Stimulated activated naive CD4-positive, alpha-beta T cell treated with Interleukin-2 at 50 U/mL for 16 hours (primary cell): ENCODE data around the gene SH3RF1.

Experiments
- DNase-seq: peaks from one replicate; lab custom pipeline; 2025; lab: John Stamatoyannopoulos, UW

The SH3RF1 gene

DNA sequence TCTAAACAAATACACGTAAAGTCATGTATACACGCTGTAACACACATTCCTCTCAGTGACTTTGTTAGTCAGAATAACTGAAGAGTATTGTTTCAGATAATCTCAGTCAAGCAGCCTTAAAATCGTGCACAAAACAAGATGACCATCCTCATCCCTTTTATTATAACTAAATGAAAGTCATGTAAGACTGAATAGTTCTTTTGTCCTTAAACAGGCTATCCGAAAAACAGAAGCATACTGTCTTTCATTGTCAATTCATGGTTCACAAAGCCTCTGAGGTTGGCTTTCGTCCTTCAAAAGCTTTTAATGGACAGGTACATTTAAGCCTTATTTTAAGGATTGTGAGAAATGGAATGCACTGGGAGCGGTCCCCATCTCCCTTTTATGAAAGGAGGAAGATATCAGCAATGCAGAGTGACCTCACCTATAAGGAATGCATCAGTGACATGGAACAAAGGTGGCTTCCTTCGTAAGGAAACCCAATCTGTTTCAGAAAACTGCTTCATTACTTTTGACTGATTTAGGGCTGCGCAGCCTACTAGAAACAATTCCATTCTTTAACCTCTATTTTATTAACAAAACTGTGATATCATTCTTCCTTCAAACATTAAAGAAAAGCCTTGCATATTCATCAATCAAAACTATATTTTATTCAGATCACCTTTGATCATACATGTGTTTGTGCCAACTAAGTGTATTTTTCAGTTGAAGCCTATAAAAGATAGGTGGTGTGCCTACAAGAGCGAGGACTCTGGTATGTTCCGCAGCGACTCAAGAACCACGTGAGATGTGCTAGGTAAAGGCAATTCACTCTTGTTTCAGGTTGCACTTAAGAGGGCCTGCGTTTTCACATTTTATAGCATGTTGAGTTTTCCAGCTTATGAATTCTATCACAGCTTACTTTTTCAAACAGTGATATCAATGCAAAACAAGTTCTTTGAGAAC, 19.2 kb downstream of the SH3RF1 start:
- no peak for DNase-seq

DNA sequence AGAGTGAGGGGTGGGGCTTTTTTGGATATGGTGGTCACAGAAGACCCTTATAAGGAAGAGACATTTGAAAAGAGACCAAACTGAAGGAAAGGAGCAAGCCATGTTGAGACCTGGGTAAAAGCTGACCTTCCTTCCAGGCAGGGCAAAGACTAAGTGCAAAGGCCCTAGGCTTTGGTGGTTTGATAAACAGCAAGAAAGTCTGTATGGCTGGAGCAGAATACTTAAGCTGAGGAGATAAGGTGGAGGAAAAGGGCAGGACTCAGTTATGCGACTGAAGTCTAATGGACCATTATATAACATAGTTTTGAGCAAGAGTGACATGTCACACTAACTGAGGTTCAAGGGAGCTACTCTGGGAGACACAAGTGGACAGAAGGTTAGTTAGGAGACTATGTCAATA, 20.0 kb downstream of the SH3RF1 start:
- DNase-seq, result no peak

DNA sequence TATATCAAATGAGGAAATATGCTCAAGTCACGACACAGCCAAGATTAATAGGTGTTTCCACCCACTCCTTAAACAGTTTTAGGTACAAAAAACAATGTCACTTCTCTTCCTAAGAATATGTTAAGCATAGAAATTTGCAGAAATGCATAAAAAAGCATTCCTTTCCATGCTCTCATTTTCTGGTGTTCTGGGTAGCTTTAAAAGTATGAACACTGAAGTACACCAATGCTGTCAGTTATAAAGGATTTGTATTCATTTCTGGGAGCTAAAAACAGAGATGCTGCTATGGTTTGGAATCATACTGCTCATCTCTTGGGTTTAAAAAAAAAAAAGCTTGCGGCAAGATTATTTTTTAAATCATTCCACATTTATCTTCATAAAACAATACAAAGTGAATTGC, 20.8 kb downstream of the SH3RF1 start:
- no peak for DNase-seq

DNA sequence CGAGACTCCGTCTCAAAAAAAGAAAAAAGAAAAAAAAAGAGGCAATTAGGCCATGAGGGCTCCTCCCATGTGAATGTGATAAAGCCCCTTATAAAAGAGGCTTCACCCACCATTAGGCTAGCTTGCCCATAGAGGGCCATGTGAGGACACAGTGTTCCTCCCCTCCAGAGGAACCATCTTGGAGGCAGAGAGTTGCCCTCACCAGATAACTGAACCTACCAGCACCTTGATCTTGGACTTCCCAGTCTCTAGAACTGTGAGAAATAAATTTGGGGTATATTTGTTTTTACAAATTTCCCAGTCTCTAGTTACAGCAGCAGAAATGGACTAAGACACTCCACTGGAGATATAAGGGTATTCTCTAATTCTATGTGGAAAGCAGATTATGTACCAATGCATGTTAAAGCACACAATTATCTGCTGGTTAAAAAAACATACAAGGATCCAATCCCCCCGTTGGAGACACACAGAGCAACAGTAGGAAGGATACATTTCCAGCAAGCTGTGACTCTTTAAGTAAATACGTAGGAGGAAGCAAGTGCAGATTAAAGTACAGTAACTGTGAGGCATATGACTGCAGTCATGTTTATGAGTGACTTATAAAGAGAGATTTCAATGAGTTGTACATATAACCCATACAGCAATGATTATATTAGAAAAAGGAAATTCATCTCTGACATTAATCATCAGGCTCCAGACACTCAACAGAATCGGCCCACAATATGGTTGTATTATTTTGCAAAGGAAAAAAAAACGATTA, 21.4 kb downstream of the SH3RF1 start:
- no peak for DNase-seq

DNA sequence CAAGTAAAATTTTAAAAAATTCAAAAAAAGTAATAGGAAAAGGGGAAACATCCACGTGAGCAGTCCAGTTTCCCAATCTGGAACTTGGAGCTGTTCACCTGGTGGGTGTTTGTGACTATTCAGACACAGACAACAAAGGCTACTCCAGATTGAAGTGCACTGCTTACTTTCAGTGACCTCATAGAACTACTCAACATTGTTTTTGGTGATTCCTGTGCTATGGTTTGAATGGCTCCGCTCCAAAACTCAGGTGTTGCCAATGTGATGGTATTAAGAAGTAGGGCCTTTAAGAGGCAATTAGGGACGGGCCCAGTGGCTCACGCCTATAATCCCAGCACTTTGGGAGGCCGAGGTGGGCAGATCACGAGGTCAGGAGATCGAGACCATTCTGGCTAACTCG, 22.1 kb downstream of the SH3RF1 start:
- DNase-seq, result no peak

DNA sequence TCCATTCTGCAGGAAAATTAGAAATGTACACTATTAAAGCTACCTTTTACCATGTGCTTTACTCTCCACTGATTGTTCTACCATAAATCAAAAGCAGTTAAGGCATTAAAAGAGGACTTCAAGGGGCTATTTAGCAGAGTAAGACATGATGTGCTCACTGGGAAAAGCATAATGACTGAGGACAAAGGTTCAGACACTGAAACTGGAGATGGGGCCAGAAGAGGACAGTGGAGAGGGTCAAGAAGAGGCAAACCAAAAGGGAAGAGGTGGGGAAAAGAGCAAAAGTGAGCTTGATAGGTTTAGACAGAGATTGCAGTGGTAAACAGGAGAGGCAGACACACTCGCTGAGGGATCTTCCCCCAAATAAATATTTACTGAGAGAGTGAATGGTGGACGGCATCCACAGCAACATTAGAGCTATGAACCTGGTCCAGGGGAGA, 23.8 kb downstream of the SH3RF1 start:
- no peak for DNase-seq

DNA sequence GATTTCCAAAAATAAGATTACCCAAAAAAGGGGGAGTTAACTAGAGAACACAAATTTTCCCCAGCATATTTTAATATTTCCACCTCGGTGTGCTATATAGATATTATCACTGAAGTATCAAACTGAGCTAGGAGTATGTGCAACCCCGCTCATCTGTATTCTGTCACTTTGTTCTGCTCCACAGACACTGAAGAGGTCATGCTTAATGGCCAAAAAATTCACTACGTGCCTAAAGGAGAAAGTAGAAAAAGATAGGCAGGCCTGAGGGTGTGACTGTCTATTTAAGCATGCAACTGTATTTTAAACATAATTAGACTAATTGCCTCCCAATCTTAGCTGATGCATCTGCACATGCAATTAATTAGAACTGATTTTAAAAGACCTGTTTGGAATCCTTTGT, 24.5 kb downstream of the SH3RF1 start:
- no peak for DNase-seq

DNA sequence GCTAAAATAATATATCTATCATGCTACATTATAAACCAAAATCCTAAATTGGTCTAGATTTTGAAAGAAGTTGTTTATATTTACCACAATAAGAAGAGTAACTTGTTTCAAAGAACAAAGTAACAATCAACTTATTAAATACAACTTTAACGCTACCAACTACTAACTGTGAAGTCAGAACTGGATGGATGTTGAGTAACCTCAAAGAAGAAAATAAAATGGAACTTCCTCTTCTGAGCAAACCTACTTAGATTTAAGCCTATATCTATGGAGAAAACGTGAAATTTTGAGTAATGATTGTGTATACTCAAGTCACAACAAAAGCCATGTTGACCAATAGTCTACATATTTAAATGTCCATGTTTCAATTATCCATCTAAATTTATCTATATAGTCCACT, 25.7 kb downstream of the SH3RF1 start:
- DNase-seq, result no peak

DNA sequence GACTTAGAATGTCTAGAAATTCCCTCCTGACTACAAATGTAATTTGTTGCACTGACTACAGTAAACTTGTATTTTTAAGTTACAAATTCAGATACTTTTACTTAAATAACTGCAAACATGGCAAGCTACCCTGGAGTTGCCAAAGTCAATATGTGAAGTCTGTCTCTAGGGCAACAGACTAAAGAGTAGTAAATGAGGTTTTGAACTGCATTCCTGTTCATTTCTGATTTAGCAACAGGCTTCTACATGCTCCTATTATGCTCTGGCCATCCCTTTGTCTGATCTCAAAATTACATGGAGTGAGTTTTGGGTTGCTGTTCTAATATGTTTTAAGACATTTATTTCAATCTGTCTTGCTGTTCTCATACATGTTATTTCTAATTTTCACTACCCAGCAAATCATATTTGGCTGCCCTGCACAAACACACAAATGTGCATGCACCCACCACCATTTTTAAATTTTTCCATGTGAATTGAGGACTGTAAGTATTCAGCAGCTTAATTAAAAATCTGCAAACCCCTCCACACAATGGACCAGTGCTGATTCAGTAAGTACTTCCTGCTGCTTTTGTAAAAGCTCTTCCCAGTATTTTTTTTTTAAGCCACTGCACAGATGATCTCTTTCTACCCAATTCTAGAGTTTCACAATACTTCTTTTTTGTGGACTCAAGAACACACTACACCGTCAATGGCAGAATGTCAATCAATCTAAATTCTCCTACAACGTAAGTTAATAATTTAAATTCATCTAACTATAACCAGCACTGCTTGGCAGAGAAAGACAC, 26.7 kb downstream of the SH3RF1 start:
- DNase-seq, result no peak

DNA sequence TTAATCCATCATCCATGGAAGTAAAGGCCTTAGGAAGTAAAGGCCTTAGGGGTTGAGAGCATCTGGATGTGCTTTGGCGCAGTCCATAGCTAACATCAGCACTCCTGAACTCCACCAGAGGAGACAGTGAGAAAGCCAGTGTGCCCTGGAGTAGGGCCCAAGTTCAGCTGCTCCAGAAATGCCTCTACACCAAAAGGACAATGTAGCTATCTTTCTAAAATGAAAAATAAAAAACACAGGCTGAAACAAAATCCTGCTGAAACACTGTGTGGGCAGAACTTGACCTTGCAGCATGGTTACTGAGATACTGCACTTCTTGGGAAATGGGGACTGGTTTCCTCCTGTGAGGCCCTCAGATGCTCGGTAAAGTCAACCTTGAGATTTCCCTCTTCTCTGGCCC, 29.3 kb downstream of the SH3RF1 start:
- DNase-seq, result no peak

DNA sequence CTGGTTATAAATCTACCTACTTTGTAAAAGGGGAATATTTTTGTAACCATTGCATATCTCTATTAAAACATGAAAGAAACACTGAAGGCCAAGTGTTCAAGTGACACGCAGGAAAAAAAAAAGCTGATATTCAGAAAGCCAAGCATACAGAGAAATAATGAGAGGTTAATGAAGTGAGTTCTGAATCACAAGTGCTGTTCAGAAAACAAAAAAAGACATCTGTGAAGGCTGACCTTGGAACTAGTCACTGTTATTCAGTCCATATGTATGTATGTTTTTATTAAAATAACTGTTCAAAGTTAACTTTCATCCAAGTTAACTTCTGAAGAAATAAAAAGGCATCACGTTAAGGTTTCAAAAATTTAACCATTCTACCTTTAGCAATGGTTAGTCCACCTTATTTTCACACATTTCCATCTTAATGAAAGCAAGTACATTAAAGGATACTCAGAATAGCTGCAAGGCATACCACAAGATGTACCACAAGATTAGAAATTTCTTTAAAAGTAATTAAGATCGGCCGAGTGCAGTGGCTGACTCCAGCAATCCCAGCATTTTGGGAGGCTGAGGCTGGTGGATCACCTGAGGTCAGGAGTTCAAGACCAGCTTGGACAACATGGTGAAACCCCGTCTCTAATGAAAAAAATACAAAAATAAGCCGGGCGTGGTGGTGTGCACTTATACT, 31.4 kb downstream of the SH3RF1 start:
- no peak for DNase-seq

DNA sequence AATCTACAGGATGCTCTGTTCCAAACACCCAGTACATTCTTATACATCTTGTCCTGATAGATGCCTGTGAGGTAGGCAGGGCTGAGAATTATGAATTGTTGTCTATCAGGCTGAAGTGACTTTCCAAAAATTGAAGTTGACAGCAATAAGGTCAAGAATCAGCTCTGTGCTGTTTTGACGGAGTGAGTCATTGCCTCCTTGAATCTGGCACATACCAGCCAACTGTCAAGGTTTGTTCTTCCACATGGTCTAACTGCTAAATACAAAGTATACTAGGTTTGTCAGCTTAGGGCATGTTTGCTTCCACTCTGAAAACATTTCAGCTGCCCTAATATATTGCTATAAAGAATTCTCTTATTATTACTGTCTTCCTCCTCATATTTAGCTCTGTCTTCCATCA, 32.3 kb downstream of the SH3RF1 start:
- DNase-seq, result no peak

DNA sequence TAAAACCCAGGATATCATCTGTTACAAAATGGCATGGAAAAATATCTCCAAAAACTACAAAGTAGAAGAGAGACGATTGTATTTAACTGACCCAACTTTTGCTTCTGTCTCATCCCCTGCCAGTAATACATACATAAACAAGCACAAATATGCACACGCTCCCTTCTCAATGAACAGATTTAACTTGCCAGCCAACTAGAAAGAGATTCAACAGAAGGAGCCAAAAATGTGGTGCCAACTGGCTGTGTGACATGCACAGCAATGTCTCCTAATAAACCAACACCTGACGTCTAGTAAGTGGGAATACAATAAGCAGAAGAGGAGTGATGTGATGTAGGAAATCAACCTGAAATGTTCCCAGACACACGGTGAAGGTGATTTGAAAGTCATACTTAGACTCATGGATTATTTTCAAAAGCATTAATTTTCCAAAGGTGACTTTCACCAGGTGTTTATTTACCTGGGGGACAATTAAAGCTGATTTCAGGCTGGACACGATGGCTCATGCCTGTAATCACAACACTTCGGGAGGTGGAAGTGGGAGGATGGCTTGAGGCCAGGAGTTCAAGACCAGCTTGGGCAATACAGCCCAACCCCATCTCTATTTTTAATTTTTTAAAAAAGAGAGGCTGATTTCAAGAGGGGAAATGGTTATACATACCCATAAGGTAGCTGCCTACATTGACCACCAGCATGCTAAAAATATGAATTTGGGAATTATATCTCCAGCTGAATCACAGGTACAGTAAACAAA, 33.7 kb downstream of the SH3RF1 start:
- DNase-seq, result no peak

DNA sequence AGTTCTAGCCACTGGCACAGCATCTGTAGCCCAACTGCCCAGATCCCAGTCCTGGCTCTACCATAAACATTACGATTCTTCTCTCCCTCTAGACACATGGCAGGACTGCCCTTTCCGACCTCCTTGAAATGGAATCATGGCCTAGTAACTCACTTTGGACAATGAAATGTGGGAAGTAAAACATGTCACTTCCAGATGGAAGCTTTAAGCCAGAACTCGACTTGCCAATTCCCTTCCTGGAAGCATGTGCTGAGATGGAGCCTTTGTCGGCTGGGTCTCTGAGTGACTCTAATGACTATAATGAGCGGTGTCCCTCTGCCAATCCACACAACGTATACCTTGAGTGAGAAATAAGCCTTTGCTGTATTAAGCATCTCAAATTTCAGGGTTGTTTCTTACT, 34.7 kb downstream of the SH3RF1 start:
- DNase-seq, result no peak

DNA sequence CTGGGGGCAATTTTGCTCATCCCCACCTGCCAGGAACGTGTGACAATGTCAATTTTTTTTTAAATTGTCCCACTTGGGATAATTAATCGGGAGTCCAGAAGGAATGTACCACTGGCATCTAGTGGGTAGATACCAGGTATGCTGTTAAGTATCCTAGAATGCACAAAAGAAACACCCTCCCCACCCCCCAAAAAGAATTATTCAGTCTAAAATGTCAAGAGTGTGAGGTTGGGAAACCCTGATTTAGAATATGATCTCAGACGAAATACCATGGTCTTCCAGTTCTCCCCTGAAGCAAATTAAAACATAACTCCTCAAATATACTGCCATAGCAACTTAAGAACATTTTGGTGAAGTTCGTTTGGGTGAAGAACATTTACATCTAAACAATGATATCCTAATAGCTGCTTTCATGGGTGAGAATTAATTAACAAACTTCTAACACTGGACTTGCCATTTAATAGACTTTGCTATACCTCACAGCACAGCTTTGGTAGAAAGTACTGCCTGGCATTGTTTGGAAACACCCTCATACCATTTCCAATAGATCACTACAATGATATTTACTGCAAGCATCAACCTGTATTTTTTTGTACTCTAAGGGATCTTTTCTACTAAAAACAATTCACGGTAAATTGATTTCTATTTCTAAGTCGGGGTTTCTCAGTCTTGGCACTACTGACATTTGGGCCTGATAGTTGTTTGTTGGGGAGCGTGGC, 36.5 kb downstream of the SH3RF1 start:
- DNase-seq, result no peak

DNA sequence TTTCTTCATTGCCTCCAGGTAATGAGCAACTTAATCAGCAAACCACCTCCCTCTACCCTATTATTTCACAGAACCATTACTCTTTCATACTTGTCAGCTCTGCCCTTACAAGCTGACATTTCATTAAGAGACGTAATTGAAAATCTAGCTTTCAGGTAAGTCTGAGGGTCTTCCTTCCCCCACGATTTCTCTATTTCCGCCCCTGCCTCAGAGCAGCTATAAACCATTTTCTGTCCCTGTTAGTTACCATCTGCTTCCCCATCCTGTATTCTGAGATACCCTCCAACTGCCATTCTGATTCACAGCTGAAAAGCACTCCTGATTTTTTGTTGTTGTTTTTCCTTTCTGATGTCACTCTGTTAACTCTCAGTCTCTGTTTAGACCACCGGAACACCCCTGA, 37.1 kb downstream of the SH3RF1 start:
- DNase-seq, result no peak

DNA sequence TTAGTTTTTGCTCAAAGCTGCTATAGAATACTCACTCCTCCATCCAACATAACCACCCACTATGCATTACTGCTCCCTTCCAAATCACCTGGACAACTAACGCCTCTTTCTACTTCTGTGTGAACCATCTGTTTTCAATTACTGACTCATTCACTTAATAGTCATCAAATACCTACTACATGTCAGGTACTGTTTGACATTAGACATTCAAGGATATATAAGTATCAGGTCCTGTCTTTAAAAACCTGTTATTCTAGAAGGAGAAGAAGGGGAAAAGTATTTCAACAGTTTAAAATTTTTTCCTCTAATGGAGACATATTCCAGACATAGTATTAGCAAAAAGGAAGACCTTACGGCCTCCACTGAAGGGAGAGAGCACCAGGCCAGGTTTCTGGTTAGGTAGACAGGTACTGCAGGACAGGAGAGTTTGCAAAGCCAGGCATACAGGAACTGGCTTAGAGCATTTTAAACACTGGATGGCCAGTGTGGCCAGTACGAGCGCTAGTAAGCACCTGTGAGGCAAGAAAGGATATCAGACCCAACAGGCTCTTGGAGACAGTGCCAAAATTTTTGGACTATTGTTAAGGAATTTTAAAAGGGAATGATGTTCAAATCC, 39.0 kb downstream of the SH3RF1 start:
- no peak for DNase-seq

DNA sequence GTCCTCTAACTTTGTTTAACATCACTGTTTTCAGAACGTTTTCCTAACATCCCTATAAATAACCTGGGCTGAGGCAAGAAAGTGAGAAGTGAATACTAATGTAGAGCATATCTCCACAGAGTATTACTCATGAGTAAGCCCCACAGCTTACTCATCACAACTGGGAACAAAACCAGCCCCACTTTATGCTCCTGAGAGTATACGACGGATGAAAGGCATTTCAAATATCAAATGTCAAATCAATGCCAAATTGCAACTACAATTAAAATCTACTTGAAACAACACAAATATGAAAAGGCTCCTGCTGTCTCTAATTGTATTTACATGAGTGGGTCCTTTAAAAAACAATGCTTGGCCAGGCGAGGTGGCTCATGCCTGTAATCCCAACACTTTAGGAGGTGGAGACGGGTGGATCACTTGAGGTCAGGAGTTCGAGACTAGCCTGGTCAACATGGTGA, 41.2 kb downstream of the SH3RF1 start:
- no peak for DNase-seq

DNA sequence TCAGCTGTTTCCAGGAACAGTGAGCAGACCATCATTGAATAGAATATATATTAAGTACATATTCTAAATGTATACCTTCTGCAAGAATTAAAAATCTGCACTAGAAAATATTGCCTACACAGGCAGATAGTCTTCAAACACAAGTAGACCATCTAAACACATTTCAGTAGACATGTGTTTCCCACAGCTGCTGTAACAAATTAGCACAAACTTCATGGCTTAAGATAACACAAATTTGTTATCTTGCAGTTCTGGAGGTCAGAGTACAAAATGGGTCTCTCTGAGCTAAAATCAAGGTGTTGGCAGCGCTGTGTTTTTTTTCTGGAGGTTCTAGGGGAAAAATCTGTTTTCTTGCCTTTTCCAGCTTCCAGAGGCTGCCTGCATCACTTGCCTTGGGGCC, 42.7 kb downstream of the SH3RF1 start:
- DNase-seq, result no peak

DNA sequence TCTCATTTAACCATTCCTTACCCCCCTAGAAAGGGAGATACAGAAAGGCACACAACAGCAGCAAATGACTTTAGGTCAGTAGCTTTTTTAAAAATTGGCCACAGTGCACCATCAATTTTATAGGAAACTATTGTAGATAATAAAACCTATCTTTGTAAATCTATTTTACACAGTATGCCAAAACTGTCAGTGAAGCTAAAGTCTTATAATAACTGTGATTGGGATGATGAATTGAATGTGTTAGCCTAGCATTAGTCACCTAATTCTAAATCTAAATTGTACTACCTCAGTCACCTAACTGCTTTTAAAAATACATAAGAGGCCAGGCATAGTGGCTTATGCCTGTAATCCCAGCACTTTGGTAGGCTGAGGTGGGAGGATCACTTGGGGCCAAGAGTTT, 44.2 kb downstream of the SH3RF1 start:
- DNase-seq, result no peak
